Measurements from ENCODE around the gene CIBAR2. TPM values are rescaled to one million over a fixed set of nuclear protein-coding genes. Genes with fewer than 3 reads are reported as not detected.
"Not testable (repeated sequence)": the region's sequence is repeated elsewhere in the genome, so short reads cannot be mapped to it uniquely, and the experiment has no call there.

The CIBAR2 gene
- total RNA-seq, 1 donor from 2014 or later, result not detected

DNA sequence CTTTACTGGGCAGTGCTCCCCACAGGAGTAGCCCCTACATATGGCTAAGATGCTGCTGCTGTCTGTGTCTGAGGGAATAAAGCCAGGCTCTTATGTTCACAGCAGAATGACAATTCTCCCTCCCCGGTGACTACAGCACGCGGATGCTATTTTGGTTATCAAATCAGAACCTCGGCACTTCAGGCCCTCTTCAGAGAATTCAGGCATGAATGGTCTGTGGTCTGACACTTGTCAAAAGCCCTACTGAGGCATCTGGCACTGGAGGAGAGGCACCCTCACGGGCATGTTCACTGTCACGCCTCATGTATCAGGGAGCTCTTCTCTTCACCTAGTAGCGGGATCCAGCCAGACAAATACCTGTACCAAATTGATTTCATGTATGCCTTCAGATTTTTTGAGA lies 54.3 kb downstream of the CIBAR2 start:
- no peak for DNase-seq

DNA sequence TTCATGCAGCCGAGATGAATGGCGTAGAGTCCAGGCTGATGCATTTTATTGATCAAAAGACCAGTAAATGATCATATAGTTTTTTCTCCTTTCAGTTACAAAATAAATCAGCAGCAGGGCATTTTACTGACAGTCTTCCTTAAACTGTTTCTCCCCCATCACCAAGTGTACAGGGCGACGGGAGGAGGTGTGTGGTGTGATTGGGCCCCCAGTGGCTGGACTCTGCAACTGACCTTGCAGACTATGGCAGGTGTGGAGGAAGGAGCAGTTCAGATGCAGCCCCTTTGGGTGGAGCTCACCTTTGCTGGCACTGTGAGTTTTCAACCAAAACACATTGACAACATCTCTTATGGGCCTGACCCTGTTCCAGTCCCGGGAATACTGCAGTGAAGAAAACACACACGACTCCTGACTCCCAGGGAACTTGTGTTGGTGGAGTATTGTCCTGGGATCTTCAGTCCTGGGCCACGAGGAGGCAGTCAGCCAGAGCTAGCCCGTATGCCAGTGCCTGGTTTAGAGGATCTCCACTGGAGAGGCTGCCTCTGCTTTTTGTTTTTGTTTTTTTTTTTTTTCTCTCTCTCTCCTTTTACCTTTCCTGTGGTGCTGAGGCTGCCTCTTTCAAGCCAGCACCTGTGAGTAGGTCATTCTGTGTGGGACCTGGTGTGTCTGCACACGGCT lies 54.9 kb downstream of the CIBAR2 start:
- peak; percentile 24 for DNase-seq

- peak; percentile 39 for DNase-seq
Observed at GRCh38 chr16:85056211-85056748, 56.0 kb downstream of the CIBAR2 start.

DNA sequence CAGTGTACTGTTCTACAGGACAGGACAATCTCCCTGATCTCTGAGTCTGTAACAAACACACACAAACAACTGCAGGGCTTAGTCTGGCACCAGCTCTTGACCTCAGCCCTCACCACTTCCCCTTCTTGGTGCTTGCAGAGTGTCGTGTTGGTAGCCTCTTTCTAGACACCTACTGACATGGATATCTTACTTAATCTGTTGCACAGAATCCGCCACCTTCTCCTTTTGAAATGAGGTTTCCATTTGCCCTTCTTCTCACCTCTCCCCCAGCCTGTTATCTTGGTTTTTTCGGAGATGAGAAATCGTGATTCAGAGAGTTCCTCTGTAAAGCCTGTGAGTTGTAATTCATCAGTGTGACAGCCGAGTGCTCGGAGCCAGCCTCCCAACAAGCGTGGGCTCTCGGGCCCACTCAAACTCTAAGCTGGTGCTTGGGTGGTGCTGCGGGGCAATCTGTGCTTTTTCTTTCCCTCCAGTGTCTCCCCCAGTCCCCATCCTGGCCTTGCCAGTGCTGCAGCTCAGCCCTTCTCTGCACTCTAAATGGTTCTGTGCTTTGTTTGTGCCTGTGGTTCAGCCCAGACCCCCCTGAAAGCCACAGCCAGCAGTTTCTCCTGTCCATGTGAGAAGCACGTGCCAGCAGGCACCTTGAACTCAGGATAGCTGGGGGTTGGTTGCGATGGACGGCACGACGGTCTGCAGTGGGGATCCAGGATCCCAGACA lies 56.6 kb downstream of the CIBAR2 start:
- DNase-seq, result peak; percentile 61

GRCh38 chr16:85054948-85055492 lies 57.3 kb downstream of the CIBAR2 start:
- no peak for DNase-seq

- not testable (repeated sequence) for DNase-seq
Observed at GRCh38 chr16:85054321-85054720, 58.0 kb downstream of the CIBAR2 start.

GRCh38 chr16:85052536-85052935 lies 59.7 kb downstream of the CIBAR2 start:
- no peak for DNase-seq

- DNase-seq, result no peak
Observed at GRCh38 chr16:85051683-85052082, 60.6 kb downstream of the CIBAR2 start.

- DNase-seq, result no peak
Observed at GRCh38 chr16:85051067-85051581, 61.1 kb downstream of the CIBAR2 start.

DNA sequence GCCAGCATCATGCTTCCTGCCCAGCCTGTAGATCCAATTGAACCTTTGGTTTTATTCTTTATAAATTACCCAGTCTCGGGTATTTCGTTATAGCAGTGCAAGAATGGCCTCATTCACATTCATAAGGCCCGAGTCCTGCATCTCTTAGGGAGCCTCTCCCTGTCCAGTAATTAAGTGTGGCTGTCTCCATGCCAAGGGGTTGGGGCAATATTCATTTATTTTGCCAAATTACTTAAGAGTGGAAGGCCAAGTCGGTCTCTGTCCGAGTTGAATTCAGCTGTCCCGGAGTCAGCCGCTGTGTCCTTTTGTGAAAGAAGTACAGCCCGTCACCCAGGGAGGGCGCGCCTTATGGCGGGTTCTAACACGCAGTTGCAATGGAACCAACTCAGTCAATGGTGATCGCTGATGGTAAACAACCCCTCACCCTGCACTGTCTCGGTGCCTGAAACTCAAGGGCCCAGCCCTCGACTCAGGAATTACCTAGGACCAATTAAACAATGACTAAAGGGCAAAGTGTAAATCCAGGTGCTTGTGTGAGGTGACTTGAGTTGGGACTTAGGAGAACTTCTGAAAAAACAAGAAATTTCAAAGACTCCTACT lies 62.5 kb downstream of the CIBAR2 start:
- DNase-seq, result no peak

- DNase-seq, result no peak
Observed at GRCh38 chr16:85048921-85049562, 63.2 kb downstream of the CIBAR2 start.

Other genes starting within 250 kb of the CIBAR2 start
- gene ZDHHC7, start 100.9 kb downstream of the CIBAR2 start, total RNA-seq, result 61.6 and 63.6 TPM in 2 replicates
- gene KIAA0513, start 84.7 kb downstream of the CIBAR2 start, total RNA-seq, result 19.9 and 26.1 TPM in 2 replicates